Measurements from ENCODE around the gene PLAGL2.
"Not testable (repeated sequence)": the region's sequence is repeated elsewhere in the genome, so short reads cannot be mapped to it uniquely, and the experiment has no call there.

GRCh38 chr20:32193336-32193735, 14.2 kb downstream of the PLAGL2 start:
- TF ChIP-seq CTCF (IDR thresholded peaks at IDR 0.05; ENCODE audit: poor library complexity); EZH2 (IDR thresholded peaks at IDR 0.05; ENCODE audit: borderline replicate concordance); EZH2phosphoT487 (IDR thresholded peaks at IDR 0.05; ENCODE audit: low read depth, severe bottlenecking, unreplicated experiment): not testable (repeated sequence)
